ENCODE results near the gene BAHCC1. TPM values are rescaled to one million over a fixed set of nuclear protein-coding genes. Genes with fewer than 3 reads are reported as not detected.
"Not testable (repeated sequence)": the region's sequence is repeated elsewhere in the genome, so short reads cannot be mapped to it uniquely, and the experiment has no call there.

The BAHCC1 gene
- 10.8 TPM for polyA plus RNA-seq (ENCODE audit: insufficient read length)

- DNase-seq (ENCODE audit: low read depth): peak; percentile 97
Measured at GRCh38 chr17:81394921-81395599, at the start of gene BAHCC1. Gene BAHCC1, plus strand, starts transcription at chr17:81395457. Its CDS starts 4,283 bp downstream, at chr17:81399740.

- peak; percentile 81 for DNase-seq (ENCODE audit: low read depth)
Measured at GRCh38 chr17:81346090-81346907, 49.0 kb upstream of the BAHCC1 start.

DNA sequence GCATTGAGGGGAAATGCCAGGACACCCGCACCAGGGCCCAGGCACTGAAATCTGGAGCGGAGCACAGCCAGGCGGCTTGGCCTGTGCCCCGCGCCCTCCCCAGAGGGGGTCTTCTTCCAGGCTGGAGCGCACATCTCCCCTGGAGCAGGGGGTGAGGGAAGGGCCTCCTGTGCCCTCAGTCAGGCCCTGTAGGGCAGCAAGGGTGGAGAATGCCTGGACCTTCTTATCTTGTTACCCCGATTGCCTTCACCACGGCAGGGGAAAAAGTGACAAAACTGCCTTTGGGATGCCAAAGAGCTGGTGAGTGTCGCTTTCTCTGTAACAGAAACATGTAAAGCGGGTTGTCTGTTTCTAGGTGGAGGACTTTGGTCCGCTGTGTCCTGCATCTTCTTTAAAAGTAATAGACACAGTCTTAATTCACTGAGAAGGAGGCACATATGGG is 48.3 kb upstream of the BAHCC1 start:
- DNase-seq (ENCODE audit: low read depth): no peak

- no peak for DNase-seq (ENCODE audit: low read depth)
Measured at GRCh38 chr17:81347437-81347836, 47.8 kb upstream of the BAHCC1 start.

DNA sequence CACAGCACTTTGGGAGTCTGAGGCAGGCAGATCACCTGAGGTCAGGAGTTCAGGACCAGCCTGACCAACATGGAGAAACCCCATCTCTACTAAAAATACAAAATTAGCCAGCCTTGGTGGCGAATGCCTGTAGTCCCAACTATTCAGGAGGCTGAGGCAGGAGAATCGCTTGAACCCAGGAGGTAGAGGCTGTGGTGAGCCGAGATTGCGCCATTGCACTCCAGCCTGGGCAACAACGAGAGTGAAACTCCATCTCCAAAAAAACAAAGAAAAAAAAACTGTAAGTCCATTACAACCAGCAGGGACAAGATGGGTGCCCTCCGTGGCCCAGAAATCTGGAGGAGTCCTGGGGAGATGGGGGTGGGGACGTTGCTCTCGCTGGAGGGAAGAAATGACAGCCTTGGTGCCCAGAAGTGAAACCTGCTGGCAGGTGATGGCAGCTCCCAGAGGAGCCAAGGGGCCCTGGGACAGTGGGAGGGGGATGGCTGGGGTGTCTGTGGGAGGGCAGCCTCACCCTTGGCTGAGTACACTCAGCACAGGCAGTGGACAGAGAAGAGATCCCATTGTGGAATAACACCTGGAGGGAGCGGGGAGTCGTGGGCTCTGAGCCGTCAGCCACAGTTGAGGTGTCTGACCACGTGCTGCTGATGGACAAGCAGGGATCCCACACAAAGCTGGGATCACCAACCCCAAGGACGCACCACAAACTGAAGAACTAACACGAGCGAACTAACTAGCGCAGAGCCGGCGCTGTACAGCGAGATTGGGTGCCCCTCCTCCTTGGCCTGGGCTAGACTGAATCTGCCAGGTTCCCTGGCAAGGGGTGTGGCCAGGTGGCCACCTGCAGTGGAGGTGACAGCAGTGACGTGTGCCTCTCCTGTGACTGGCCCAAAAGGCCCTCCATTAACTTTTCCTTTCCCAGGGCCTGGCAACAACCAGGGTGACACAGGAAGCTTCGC is 46.9 kb upstream of the BAHCC1 start:
- no peak for DNase-seq (ENCODE audit: low read depth)

GRCh38 chr17:81349397-81350319 is 45.6 kb upstream of the BAHCC1 start:
- DNase-seq (ENCODE audit: low read depth): no peak

GRCh38 chr17:81350320-81350890 is 44.9 kb upstream of the BAHCC1 start:
- DNase-seq (ENCODE audit: low read depth): no peak

- DNase-seq (ENCODE audit: low read depth): not testable (repeated sequence)
Measured at GRCh38 chr17:81351329-81352052, 43.8 kb upstream of the BAHCC1 start.

GRCh38 chr17:81352056-81352455 is 43.2 kb upstream of the BAHCC1 start:
- DNase-seq (ENCODE audit: low read depth): not testable (repeated sequence)

DNA sequence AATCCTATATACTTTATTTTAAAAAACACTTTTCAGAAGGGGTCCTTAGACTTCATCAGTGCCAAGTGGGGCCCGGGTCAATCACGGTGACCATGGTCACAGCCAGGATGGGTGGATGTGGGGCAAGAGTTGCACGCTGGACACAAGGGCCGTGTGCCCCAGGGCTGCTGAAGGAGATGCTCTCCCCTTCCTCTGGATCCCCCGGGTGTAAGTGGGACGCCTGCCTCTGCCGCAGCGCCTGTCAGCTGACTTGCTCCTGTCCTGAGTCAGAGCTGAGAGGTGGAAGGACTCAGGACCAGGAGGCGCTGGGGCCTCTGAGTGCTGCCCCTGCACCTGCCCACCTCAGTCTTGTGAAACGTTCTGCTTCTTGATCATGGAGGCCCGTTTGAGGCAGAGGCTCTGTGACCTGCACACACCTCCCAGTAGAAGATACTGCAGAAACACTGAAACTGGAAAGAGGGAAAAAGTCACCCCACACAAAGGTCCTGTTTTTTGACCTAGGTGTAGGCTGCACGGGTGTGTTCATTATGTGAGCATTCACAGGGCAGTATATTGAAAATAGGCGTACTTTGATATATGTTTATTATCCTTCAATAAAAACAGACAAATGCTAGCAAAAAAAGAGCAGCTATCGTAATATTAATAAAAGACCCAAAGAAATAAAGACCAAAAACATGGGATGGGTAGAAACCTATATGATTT is 40.9 kb upstream of the BAHCC1 start:
- no peak for DNase-seq (ENCODE audit: low read depth)

DNA sequence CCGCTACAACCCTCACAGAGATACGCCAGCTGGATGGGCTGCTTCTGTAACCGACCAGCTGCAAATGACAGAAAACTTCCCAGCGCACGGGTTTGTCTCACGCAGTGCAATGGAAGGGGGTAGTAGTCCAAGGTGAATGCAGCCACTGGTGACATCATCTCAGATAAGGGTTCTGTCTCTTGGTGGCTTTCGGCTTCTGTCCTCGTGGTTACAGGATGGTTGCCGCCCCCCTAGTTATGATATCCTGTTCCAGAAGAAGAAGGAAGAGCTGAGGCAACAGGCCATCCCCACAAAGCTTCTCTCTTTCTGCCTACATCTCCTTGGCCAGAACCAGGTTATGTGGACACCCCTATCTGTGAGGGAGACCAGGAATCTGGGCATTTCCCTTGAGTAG is 40.3 kb upstream of the BAHCC1 start:
- no peak for DNase-seq (ENCODE audit: low read depth)

DNA sequence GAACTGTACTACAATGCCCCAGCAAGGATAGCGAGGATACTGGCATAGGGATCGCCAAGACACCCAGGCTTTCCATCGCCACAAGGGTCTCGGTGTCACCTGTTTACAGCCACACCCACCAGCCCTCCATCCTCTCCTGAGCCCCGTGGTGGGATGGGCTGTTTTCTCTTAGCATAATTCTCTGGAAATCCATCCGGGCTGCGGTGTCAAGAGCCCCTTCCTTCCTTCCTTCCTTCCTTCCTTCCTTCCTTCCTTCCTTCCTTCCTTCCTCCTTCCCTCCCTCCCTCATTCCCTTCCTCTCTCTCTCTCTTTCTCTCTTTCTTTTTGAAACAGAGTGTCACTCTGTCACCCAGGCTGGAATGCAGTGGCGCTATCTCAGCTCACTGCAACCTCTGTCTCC is 36.0 kb upstream of the BAHCC1 start:
- DNase-seq (ENCODE audit: low read depth): no peak

GRCh38 chr17:81362001-81362400 is 33.3 kb upstream of the BAHCC1 start:
- DNase-seq (ENCODE audit: low read depth): not testable (repeated sequence)

DNA sequence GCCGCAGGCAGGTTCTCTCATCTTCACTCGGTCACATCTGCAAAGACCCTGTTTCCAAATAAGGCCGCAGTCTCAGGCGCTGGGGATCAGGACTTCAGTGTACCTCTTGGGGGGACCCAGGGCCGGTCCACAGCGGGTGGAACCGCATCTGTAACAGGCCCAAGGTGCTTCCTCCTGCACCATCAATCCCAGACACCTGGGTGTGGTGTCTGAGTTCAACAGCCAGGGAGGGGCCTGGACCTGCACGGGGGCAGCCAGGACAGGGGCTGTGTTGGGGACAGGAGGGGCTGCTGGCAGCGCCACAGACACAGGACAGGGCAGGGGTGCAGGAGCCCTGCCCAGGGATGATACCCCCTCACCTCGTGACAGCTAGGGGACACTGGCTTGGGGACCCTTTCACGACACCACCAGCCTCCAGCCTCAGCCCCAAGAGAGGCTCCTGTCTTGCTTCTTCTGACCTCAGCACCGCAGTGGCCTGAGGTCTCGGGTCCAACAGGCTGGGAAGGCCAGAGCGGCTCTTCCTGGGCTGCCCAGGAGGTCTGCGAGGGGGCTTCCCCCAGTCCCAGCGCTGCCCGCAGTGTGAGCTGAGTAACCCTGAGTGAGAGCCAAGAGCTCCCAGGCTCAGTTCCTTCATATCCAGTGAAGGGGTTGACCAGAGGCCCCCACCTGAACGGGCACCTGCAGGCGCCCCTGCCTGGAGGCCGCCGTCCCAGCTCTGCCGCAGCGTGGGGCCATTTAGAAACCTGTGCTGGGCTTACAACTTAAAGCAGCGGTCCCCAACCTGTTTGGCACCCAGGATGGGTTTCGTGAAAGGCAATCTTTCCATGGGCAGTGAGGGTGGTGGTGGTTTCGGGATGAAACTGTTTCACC is 30.7 kb upstream of the BAHCC1 start:
- no peak for DNase-seq (ENCODE audit: low read depth)

- no peak for DNase-seq (ENCODE audit: low read depth)
Measured at GRCh38 chr17:81365148-81365600, 30.1 kb upstream of the BAHCC1 start.

GRCh38 chr17:81365601-81366585 is 29.4 kb upstream of the BAHCC1 start:
- DNase-seq (ENCODE audit: low read depth): no peak

DNA sequence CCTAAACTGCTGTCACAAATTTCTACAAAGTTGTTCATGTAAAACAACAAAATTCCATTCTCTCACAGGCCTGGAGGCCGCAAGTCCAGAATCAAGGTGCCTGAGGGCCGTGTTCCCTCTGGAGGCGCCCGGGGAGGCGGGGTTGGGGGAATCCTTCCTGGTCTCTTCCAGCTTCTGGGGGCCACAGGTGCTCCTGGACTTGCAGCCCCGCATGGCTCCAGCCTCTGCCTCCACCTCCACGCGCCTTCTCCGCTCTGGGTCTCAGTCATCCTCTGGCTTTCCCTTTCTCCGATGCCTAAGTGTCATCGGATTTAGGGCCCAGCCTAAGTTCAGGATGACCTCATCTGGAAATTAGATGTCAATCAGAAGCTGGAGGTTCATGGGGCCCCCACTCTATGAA is 28.6 kb upstream of the BAHCC1 start:
- DNase-seq (ENCODE audit: low read depth): no peak
